Liver (tissue), 9 donors: ENCODE results near the gene GALNT17. TPM values are rescaled to one million over a fixed set of nuclear protein-coding genes. Genes with fewer than 3 reads are reported as not detected.

Experiments
- DNase-seq: peaks from one replicate; pipeline ENCODE4 v3.0.0-alpha.2; 2017; ENCODE audit warnings: low spot score
- H3K27ac ChIP-seq, 2 donors: one replicate each; pipeline ENCODE4 v1.7.0; 2013; ENCODE audit warnings: inconsistent platforms in 2 of 2, low read length in 2 of 2, control low read depth in 1 of 2, low read depth in 1 of 2, mild to moderate bottlenecking in 1 of 2
- H3K27me3 ChIP-seq, 4 donors: one replicate each; pipeline versions ENCODE4 v1.6.1 to v1.7.0; 2013; ENCODE audit warnings: low read length in 3 of 4, inconsistent platforms in 1 of 4, mild to moderate bottlenecking in 1 of 4, moderate library complexity in 1 of 4; ENCODE audit not compliant: control insufficient read depth in 4 of 4, insufficient read depth in 4 of 4
- H3K36me3 ChIP-seq, 4 donors: one replicate each; pipeline versions ENCODE4 v1.6.1 to v1.7.0; 2013; ENCODE audit warnings: low read length in 3 of 4, mild to moderate bottlenecking in 3 of 4, low read depth in 1 of 4, moderate library complexity in 1 of 4; ENCODE audit not compliant: control insufficient read depth in 4 of 4, insufficient read depth in 3 of 4
- H3K4me1 ChIP-seq, 4 donors: one replicate each; pipeline versions ENCODE4 v1.6.1 to v1.7.0; 2013; ENCODE audit warnings: low read length in 3 of 4, mild to moderate bottlenecking in 3 of 4, moderate library complexity in 1 of 4; ENCODE audit not compliant: control insufficient read depth in 4 of 4, insufficient read depth in 4 of 4
- H3K4me3 ChIP-seq, 3 donors: one replicate each; pipeline versions ENCODE4 v1.6.1 to v1.7.0; 2013; ENCODE audit warnings: low read length in 3 of 3, control low read depth in 1 of 3, low read depth in 1 of 3, mild to moderate bottlenecking in 1 of 3
- H3K9ac ChIP-seq, 2 donors: one replicate each; pipeline ENCODE4 v1.7.0; 2013; ENCODE audit warnings: low read length in 2 of 2, mild to moderate bottlenecking in 2 of 2, moderate library complexity in 2 of 2, control low read depth in 1 of 2, low read depth in 1 of 2
- H3K9me3 ChIP-seq, 4 donors: one replicate each; pipeline versions ENCODE4 v1.6.1 to v1.7.0; 2013; ENCODE audit warnings: low read length in 3 of 4; ENCODE audit not compliant: control insufficient read depth in 4 of 4
- EGR1 ChIP-seq, 2 donors: IDR thresholded peaks; 2 replicates each; pipeline ENCODE4 v1.6.1; 2016 to 2018; ENCODE audit warnings: antibody characterized with exemption in 2 of 2, low read depth in 2 of 2
- FOXA1 ChIP-seq: IDR thresholded peaks from 2 replicates; pipeline ENCODE4 v1.6.1; 2016; ENCODE audit warnings: antibody characterized with exemption
- FOXA2 ChIP-seq: IDR thresholded peaks from 2 replicates; pipeline ENCODE4 v1.6.1; 2016; ENCODE audit warnings: antibody characterized with exemption
- GABPA ChIP-seq, 2 donors: IDR thresholded peaks in 1 of 2; conservative IDR thresholded peaks in 1 of 2; 2 replicates each; pipeline ENCODE4 v1.6.1; 2016; ENCODE audit warnings: antibody characterized with exemption in 2 of 2, mild to moderate bottlenecking in 1 of 2, moderate library complexity in 1 of 2
- HNF4A ChIP-seq, 2 donors: conservative IDR thresholded peaks; 2 replicates each; pipeline ENCODE4 v1.6.1; 2016; ENCODE audit warnings: antibody characterized with exemption in 2 of 2, mild to moderate bottlenecking in 2 of 2
- HNF4G ChIP-seq: IDR thresholded peaks from 2 replicates; pipeline ENCODE4 v1.6.1; 2016; ENCODE audit warnings: antibody characterized with exemption
- JUND ChIP-seq, 2 donors: IDR thresholded peaks; 2 replicates each; pipeline ENCODE4 v1.6.1; 2016; ENCODE audit warnings: antibody characterized with exemption in 2 of 2
- NR2F2 ChIP-seq: IDR thresholded peaks from 2 replicates; pipeline ENCODE4 v1.6.1; 2016; ENCODE audit warnings: antibody characterized with exemption
- RAD21 ChIP-seq, 2 donors: IDR thresholded peaks; 2 replicates each; pipeline ENCODE4 v1.6.1; 2016; ENCODE audit warnings: antibody characterized with exemption in 2 of 2, mild to moderate bottlenecking in 2 of 2
- RXRA ChIP-seq, 2 donors: IDR thresholded peaks; 2 replicates each; pipeline ENCODE4 v1.6.1; 2017 to 2018; ENCODE audit warnings: antibody characterized with exemption in 2 of 2, mild to moderate bottlenecking in 1 of 2
- TAF1 ChIP-seq: conservative IDR thresholded peaks from 2 replicates; pipeline ENCODE4 v1.6.1; 2016; ENCODE audit warnings: antibody characterized with exemption, mild to moderate bottlenecking
- YY1 ChIP-seq: IDR thresholded peaks from 2 replicates; pipeline ENCODE4 v1.6.1; 2016; ENCODE audit warnings: antibody characterized with exemption, mild to moderate bottlenecking
- WGBS: extraction: QIAGEN DNeasy Blood & Tissue Kit; methylation state at CpG from one replicate; pipeline ENCODE4 v1.1.7; 2013; 5-methylcytosine and 5-hydroxymethylcytosine counted together
- polyA plus RNA-seq, 2 donors: library from polyadenylated mRNA; stranded (reverse) in 1 of 2; unstranded in 1 of 2; fragments of 200-250 nt in 1 of 2; fragments of >200 nt in 1 of 2; fragmentation: Nextera tagmentation in 1 of 2; extraction: Ambion mirVana in 1 of 2; gene quantifications; one replicate each; pipeline versions ENCODE4 v1.2.1 to v1.2.3, GENCODE V29; 2013 to 2015
- total RNA-seq, 2 donors: library from RNA; depleted of rRNA; stranded (reverse); fragments of >200 nt; gene quantifications; one replicate each; pipeline ENCODE4 v1.2.3, GENCODE V29; 2014
- TF ChIP-seq, protein P1 (sequence below): IDR thresholded peaks from 2 replicates; pipeline ENCODE4 v1.6.1; 2016; ENCODE audit warnings: antibody characterized with exemption
- TF ChIP-seq, protein P2 (sequence below): fragments of 150-350 bp; IDR thresholded peaks from 2 replicates; pipeline ENCODE4 v1.5.1; 2017; ENCODE audit warnings: improper control_type of control experiment, low read depth, low read length; ENCODE audit not compliant: missing input control
- TF ChIP-seq, protein P3 (sequence below): IDR thresholded peaks from 2 replicates; pipeline ENCODE4 v1.6.1; 2016; ENCODE audit warnings: antibody characterized with exemption
- TF ChIP-seq, protein P4 (sequence below): IDR thresholded peaks from 2 replicates; pipeline ENCODE4 v1.6.1; 2016; ENCODE audit warnings: antibody characterized with exemption
- TF ChIP-seq, protein P5 (sequence below): IDR thresholded peaks from 2 replicates; pipeline ENCODE4 v1.6.1; 2016; ENCODE audit warnings: antibody characterized with exemption, mild to moderate bottlenecking
- donor health status: healthy.
- donor health status: healthy.
- donor health status: healthy.
- donor health status: healthy.
- donor health status: healthy.

Gene GALNT17
- total and polyA plus RNA-seq, 4 donors: 0.10 to 0.42 (median 0.37) TPM; not detected in 1

DNA sequence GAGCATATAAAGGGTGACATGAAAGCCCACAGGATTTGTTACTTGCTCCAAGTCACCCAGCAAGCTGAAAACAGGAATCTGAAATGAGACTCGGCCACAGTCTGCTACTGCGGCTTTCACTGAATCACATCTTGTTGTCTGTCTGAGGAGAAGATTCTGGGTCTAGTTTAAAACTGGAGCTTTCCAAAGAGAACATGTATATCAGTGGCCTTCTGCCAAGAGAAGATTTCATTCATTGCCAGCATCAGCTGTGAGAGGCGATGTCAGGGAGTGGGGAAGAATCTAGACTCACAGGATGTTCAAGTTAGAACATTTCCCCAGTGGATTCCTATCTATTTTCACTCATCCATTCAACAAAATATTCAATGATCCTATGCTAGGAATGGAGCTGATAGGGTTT, 122.8 kb downstream of the GALNT17 start:
- H3K27me3 ChIP-seq: peaks cover 0 to 6% (median 0%) of the 10 kb centered on the region in 4 donors
- TF ChIP-seq HNF4A (conservative IDR thresholded peaks at IDR 0.05) (no peak), GABPA (IDR thresholded peaks at IDR 0.05 in 1 of 2, conservative IDR thresholded peaks at IDR 0.05 in 1 of 2) (no peak), EGR1 (IDR thresholded peaks at IDR 0.05; ENCODE audit: low read depth in 2 of 2) (no peak), HNF4G (no peak), FOXA2 (no peak), JUND (IDR thresholded peaks at IDR 0.05) (no peak), YY1 (no peak), FOXA1 (no peak), RXRA (IDR thresholded peaks at IDR 0.05) (no peak), RAD21 (IDR thresholded peaks at IDR 0.05) (no peak), NR2F2 (no peak), TAF1 (no peak)
- TF ChIP-seq, protein P1, sequence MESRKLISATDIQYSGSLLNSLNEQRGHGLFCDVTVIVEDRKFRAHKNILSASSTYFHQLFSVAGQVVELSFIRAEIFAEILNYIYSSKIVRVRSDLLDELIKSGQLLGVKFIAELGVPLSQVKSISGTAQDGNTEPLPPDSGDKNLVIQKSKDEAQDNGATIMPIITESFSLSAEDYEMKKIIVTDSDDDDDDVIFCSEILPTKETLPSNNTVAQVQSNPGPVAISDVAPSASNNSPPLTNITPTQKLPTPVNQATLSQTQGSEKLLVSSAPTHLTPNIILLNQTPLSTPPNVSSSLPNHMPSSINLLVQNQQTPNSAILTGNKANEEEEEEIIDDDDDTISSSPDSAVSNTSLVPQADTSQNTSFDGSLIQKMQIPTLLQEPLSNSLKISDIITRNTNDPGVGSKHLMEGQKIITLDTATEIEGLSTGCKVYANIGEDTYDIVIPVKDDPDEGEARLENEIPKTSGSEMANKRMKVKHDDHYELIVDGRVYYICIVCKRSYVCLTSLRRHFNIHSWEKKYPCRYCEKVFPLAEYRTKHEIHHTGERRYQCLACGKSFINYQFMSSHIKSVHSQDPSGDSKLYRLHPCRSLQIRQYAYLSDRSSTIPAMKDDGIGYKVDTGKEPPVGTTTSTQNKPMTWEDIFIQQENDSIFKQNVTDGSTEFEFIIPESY: no peak
- TF ChIP-seq, protein P2, sequence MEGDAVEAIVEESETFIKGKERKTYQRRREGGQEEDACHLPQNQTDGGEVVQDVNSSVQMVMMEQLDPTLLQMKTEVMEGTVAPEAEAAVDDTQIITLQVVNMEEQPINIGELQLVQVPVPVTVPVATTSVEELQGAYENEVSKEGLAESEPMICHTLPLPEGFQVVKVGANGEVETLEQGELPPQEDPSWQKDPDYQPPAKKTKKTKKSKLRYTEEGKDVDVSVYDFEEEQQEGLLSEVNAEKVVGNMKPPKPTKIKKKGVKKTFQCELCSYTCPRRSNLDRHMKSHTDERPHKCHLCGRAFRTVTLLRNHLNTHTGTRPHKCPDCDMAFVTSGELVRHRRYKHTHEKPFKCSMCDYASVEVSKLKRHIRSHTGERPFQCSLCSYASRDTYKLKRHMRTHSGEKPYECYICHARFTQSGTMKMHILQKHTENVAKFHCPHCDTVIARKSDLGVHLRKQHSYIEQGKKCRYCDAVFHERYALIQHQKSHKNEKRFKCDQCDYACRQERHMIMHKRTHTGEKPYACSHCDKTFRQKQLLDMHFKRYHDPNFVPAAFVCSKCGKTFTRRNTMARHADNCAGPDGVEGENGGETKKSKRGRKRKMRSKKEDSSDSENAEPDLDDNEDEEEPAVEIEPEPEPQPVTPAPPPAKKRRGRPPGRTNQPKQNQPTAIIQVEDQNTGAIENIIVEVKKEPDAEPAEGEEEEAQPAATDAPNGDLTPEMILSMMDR: no peak
- TF ChIP-seq, protein P3, sequence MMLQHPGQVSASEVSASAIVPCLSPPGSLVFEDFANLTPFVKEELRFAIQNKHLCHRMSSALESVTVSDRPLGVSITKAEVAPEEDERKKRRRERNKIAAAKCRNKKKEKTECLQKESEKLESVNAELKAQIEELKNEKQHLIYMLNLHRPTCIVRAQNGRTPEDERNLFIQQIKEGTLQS: no peak
- TF ChIP-seq, protein P4, sequence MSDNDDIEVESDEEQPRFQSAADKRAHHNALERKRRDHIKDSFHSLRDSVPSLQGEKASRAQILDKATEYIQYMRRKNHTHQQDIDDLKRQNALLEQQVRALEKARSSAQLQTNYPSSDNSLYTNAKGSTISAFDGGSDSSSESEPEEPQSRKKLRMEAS: no peak
- TF ChIP-seq, protein P5, sequence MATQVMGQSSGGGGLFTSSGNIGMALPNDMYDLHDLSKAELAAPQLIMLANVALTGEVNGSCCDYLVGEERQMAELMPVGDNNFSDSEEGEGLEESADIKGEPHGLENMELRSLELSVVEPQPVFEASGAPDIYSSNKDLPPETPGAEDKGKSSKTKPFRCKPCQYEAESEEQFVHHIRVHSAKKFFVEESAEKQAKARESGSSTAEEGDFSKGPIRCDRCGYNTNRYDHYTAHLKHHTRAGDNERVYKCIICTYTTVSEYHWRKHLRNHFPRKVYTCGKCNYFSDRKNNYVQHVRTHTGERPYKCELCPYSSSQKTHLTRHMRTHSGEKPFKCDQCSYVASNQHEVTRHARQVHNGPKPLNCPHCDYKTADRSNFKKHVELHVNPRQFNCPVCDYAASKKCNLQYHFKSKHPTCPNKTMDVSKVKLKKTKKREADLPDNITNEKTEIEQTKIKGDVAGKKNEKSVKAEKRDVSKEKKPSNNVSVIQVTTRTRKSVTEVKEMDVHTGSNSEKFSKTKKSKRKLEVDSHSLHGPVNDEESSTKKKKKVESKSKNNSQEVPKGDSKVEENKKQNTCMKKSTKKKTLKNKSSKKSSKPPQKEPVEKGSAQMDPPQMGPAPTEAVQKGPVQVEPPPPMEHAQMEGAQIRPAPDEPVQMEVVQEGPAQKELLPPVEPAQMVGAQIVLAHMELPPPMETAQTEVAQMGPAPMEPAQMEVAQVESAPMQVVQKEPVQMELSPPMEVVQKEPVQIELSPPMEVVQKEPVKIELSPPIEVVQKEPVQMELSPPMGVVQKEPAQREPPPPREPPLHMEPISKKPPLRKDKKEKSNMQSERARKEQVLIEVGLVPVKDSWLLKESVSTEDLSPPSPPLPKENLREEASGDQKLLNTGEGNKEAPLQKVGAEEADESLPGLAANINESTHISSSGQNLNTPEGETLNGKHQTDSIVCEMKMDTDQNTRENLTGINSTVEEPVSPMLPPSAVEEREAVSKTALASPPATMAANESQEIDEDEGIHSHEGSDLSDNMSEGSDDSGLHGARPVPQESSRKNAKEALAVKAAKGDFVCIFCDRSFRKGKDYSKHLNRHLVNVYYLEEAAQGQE: no peak
- H3K4me1 ChIP-seq: no peaks in the 10 kb centered on the region
- H3K9me3 ChIP-seq: peaks cover 0 to 4% (median 0%) of the 10 kb centered on the region in 4 donors
- no peak overlapping the region for H3K4me3 ChIP-seq
- H3K36me3 ChIP-seq: no peaks in the 10 kb centered on the region
- no peak overlapping the region for H3K27ac ChIP-seq
- H3K9ac ChIP-seq: no peak overlapping the region
- 84% methylated on average over 3 of the region's 3 CpGs for WGBS
- DNase-seq: no peak
